HG03378 (cell line): ENCODE measurements around the gene FHIT.

Experiments used
- ATAC-seq: cut with Tn5 transposase; IDR thresholded peaks from one replicate; pipeline ENCODE4 v1.9.1; 2021; ENCODE audit warnings: mild to moderate bottlenecking, moderate library complexity; ENCODE audit not compliant: unreplicated experiment

FHIT gene

DNA sequence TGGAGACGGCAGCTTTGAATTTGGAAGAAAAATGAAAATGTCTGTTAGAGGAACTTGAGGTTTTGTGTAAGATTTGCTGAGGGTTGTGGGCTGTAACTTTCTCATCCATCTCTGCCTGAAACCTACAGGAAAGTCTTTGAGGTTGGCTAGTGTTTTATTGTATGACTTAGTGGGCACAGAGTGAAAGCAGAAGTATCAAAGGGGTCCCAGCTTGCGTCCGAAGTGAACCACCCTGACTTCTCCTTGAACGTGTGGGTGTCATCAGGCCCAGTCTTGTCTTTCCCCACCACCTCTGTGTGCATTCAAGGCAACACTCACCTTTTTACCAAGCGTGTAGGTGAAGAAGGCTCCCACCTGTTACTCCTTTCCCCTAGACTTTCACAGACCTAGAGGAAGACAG lies 1519.3 kb downstream of the FHIT start:
- no peak for ATAC-seq

- ATAC-seq = no peak
These were observed 1520.7 kb downstream of the FHIT start for GRCh38 chr3:59730591-59730990.

- ATAC-seq = no peak
These were observed 1522.7 kb downstream of the FHIT start for GRCh38 chr3:59728587-59728908.

GRCh38 chr3:59727902-59728586 lies 1523.2 kb downstream of the FHIT start:
- ATAC-seq = no peak

DNA sequence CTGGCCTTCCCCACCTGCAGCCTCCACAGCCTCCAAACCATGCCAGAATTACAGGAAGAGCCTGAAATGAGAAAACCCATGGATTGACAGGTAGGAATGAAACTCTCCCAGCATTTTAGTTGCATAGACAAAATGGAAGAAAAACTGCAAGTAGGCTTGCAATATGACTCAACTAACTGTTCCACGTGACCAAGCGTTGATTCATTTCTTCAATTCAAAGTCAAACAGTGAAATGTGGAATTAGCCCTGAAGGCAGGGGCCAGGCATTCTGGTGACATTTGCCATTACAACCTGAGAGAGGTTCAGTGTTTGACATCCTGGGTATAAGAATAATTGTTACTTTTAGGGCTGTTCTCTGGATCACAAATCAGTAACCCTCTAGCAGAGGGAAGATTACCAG lies 1525.0 kb downstream of the FHIT start:
- ATAC-seq = no peak

DNA sequence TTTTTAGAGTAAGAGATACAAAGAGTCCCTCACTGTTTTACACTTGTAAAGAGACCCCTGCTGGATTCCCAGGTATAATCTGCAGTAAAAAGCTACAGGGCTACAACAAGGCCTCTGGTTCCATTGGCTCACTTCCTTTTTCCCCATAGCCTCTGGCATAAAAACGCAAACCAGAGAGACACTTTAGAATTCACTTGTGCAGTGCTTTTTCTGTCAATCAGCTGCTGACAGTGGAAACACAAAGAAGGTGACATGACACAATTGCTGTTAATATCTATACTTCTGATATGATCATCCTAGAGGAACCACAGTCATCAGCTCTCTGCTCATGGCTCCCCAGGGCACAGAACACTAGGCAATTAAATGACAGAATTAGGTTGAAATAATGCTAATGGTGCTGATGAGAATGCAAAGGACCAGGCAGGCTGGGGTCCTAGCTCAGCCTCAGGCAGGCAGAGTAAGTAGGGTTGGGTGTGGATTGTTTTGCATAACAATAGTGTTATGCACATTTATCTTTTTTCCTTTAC lies 1533.5 kb downstream of the FHIT start:
- ATAC-seq = no peak

DNA sequence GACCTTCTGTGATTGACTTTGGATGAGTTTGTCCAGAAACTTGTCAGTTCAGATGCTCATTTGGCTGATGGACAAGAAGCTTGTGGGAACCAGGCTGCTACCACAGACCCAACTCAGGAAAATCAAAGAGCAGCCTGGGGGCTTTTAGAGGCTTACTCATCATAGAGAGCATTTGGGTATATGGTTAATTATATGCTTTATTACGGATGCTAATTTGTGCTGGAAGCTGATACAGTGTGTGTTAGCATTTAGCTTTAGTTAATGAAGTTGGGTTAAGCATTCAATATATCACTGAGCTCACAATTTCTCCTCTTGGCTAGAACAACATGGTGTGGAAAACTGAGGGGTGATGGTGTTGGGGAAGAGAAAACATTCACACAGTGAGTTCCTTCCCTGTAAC lies 1537.2 kb downstream of the FHIT start:
- ATAC-seq = no peak

DNA sequence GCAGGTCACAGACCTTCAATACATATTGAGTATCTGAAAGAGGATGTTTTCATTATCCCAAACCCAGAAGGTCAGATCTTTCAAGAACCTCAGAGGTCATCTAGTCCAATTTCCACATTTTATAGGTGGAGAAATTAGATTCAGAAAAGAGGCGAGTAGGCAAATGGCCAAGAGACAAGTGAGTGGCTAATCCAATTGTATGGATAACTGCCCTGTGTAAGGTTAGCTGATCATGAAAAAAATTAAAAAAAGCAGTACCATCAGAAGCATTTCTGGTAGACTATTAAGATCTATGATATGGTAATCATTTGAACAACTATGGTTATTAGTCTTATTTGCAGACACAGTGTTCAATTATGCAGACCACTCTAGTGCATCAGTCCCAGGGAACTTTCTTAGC lies 1540.7 kb downstream of the FHIT start:
- no peak for ATAC-seq

GRCh38 chr3:59709702-59710553 lies 1541.3 kb downstream of the FHIT start:
- no peak for ATAC-seq

DNA sequence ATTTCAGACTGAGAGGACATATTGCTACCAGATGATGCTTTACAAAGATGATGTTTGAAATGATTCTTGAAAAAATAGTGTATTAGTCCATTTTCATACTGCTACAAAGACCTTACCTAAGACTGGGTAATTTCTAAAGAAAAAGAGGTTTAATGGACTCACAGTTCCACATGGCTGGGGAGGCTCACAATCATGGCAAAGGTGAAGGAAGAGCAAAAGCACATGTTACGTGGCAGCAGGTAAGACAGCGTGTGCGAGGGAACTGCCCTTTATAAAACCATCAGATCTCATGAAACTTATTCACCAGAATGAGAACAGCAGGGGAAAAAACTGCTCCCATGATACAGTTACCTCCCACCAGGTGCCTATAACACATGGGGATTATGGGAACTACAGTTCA lies 1543.0 kb downstream of the FHIT start:
- no peak for ATAC-seq

DNA sequence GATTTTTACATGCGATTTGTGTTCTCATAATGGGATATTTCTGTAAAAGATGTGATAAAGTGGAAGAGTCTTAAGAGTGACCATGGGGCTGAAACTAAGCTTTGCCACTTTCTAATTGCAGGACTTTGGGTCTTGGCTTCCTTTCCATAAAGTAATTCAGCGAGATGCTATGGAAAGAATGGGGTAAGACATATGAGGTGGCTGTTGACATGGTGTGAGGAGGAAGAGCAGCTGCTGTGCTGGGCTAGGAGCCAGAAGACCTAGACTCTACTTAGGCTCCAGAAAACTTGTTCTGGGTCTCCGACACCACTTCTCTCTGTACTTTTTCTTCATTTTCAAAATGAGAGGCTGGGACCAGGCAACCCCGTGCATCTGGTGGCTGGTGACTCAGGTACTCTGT lies 1547.0 kb downstream of the FHIT start:
- ATAC-seq = no peak

DNA sequence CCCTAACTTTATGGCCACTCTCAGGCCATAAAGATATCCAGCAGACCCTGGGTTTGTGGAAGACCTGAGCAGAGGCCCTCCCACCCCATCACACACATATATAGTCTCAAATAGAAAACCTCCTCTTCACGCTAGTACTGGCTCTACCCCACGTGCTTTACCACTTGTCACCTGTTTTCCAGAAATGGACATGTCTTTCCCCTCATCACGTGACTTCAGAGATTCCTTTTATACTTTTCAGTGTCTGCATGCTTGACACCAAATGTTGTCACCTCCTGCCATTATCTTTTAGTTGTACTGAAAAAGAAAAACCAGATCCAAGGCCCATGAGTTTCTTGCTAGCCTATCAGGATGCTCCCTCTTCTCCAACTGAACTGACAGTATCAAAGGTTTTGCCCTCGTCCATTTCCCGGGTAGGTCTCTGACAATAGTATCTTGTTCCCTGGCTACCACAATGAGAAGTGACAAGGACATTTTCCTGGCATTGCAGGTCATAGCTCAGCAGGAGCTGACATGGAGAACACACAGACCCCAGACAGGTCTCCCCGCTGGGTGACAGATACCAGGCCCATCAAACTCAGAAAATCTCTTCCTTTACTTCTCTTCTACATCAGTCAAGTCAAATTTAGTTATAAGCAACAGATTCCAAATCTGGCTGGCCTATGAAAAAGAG lies 1551.5 kb downstream of the FHIT start:
- ATAC-seq = no peak
